Measurements from ENCODE around the gene TMIGD1. TPM values are rescaled to one million over a fixed set of nuclear protein-coding genes. Genes with fewer than 3 reads are reported as not detected.
A peak's percentile ranks its signal among the peaks of the same experiment; 100 is the strongest.

The TMIGD1 gene
- total RNA-seq, 4 donors from 2014 or later = not detected

- H3K27ac ChIP-seq = peak within 1 kb of the TSS; percentile 88 to 91
- peak within 1 kb of the TSS; percentile 59 to 93 for H3K4me3 ChIP-seq
- H3K36me3 ChIP-seq = no peaks in the 10 kb centered on the region
- H3K9me3 ChIP-seq = no peaks in the 10 kb centered on the region
- H3K27me3 ChIP-seq = no peaks in the 10 kb centered on the region
- TF ChIP-seq CTCF (IDR thresholded peaks at IDR 0.05) = peak in 1 of 4 experiments; percentile 2
- peak; percentile 77 to 78 for TF ChIP-seq POLR2A (IDR thresholded peaks at IDR 0.05)
- intact Hi-C loops (cut with DNase I; ENCODE audit: low total_unique reads) = no loop called here
- H3K4me1 ChIP-seq = no peaks in the 10 kb centered on the region
- peak; percentile 77 to 87 for DNase-seq
Measured at GRCh38 chr17:30291543-30292285, 42.1 kb downstream of the TMIGD1 start, which contains the start of gene BLMH. TSS of gene BLMH (minus strand) at chr17:30291944. CDS start at chr17:30291819, 125 bp downstream.

- H3K9me3 ChIP-seq = no peaks in the 10 kb centered on the region
- peak; percentile 16 to 25 for DNase-seq
- no peaks in the 10 kb centered on the region for H3K27me3 ChIP-seq
- TF ChIP-seq CTCF (IDR thresholded peaks at IDR 0.05) = no peak
- no peak for TF ChIP-seq POLR2A (IDR thresholded peaks at IDR 0.05)
- intact Hi-C loops (cut with DNase I; ENCODE audit: low total_unique reads) = no loop called here
- H3K4me3 ChIP-seq = peak overlapping the region; percentile 59 to 93
- peak overlapping the region; percentile 88 to 91 for H3K27ac ChIP-seq
- no peaks in the 10 kb centered on the region for H3K36me3 ChIP-seq
- no peaks in the 10 kb centered on the region for H3K4me1 ChIP-seq
Measured at GRCh38 chr17:30290696-30291542, 42.9 kb downstream of the TMIGD1 start.

GRCh38 chr17:30290077-30290476, 43.8 kb downstream of the TMIGD1 start:
- intact Hi-C loops (cut with DNase I; ENCODE audit: low total_unique reads) = no loop called here
- H3K4me3 ChIP-seq = no peak overlapping the region

GRCh38 chr17:30279156-30279555, 54.7 kb downstream of the TMIGD1 start:
- H3K27ac ChIP-seq = no peak overlapping the region
- no peak for TF ChIP-seq CTCF (IDR thresholded peaks at IDR 0.05)
- H3K27me3 ChIP-seq = no peaks in the 10 kb centered on the region
- no peaks in the 10 kb centered on the region for H3K4me1 ChIP-seq
- no peak for DNase-seq
- no peak overlapping the region for H3K4me3 ChIP-seq
- no peaks in the 10 kb centered on the region for H3K36me3 ChIP-seq
- intact Hi-C loops (cut with DNase I; ENCODE audit: low total_unique reads) = no loop called here
- H3K9me3 ChIP-seq = no peaks in the 10 kb centered on the region

More at GRCh38 chr17:30290077-30290476, 43.8 kb downstream of the TMIGD1 start:
- Histone ChIP-seq H3K36me3 (no peaks in the 10 kb centered on the region), H3K9me3 (no peaks in the 10 kb centered on the region), H3K27me3 (no peaks in the 10 kb centered on the region), H3K27ac (no peak overlapping the region), H3K4me1 (no peaks in the 10 kb centered on the region)
- DNase-seq = no peak
- TF ChIP-seq CTCF (IDR thresholded peaks at IDR 0.05) = no peak
- TF ChIP-seq POLR2A (IDR thresholded peaks at IDR 0.05) = no peak

- Histone ChIP-seq H3K27ac (no peak overlapping the region), H3K27me3 (no peaks in the 10 kb centered on the region), H3K36me3 (no peaks in the 10 kb centered on the region), H3K9me3 (no peaks in the 10 kb centered on the region), H3K4me3 (no peak overlapping the region), H3K4me1 (no peaks in the 10 kb centered on the region)
- intact Hi-C loops (cut with DNase I; ENCODE audit: low total_unique reads) = no loop called here
- no peak for DNase-seq
- TF ChIP-seq CTCF (IDR thresholded peaks at IDR 0.05) = peak in 3 of 4 experiments; percentile 19 to 33 (median 25)
- TF ChIP-seq POLR2A (IDR thresholded peaks at IDR 0.05) = no peak
Measured at GRCh38 chr17:30278032-30278431, 55.8 kb downstream of the TMIGD1 start.
